Lower leg skin (tissue), 3 donors: ENCODE measurements around the gene PAX1.

ENCODE experiments used
- POLR2A ChIP-seq, 2 donors: fragments of 450-650 bp; IDR thresholded peaks; one replicate each; pipeline ENCODE4 v1.6.1; 2016 to 2017; ENCODE audit warnings: antibody characterized with exemption in 2 of 2, mild to moderate bottlenecking in 1 of 2, moderate library complexity in 1 of 2
- TF ChIP-seq, protein P1 (sequence below), 3 donors: fragments of 450-650 bp; IDR thresholded peaks; one replicate each; pipeline ENCODE4 v1.5.1; 2016; ENCODE audit warnings: antibody characterized with exemption in 3 of 3, mild to moderate bottlenecking in 3 of 3, moderate library complexity in 2 of 3

DNA sequence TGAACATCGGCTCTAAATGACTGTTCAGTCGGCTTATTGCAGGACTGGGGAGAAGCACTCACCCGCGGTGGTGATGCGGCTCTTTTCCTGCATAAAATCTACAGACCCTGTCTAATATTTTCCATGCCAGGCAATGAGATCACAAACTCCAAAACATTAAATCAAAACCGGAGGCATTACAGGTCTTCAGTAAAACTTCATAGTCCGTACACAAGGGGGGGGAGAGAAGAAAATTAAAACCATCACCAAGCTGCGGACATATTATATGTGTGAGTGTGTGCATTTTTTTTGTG lies 6.3 kb upstream of the PAX1 start:
- TF ChIP-seq POLR2A (IDR thresholded peaks at IDR 0.05) = no peak
- TF ChIP-seq, protein P1, sequence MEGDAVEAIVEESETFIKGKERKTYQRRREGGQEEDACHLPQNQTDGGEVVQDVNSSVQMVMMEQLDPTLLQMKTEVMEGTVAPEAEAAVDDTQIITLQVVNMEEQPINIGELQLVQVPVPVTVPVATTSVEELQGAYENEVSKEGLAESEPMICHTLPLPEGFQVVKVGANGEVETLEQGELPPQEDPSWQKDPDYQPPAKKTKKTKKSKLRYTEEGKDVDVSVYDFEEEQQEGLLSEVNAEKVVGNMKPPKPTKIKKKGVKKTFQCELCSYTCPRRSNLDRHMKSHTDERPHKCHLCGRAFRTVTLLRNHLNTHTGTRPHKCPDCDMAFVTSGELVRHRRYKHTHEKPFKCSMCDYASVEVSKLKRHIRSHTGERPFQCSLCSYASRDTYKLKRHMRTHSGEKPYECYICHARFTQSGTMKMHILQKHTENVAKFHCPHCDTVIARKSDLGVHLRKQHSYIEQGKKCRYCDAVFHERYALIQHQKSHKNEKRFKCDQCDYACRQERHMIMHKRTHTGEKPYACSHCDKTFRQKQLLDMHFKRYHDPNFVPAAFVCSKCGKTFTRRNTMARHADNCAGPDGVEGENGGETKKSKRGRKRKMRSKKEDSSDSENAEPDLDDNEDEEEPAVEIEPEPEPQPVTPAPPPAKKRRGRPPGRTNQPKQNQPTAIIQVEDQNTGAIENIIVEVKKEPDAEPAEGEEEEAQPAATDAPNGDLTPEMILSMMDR (IDR thresholded peaks at IDR 0.05) = no peak
